Erythroblast (primary cell): ENCODE data around the gene EIF3L.

Experiments
- GATA1 ChIP-seq: IDR thresholded peaks from 2 replicates; pipeline ENCODE4 v1.6.1; 2011; ENCODE audit warnings: low read depth, mild to moderate bottlenecking, control low read depth, low read length, moderate library complexity
- POLR2A ChIP-seq: IDR thresholded peaks from 2 replicates; pipeline ENCODE4 v1.6.1; 2011; ENCODE audit warnings: mild to moderate bottlenecking, low read length

- TF ChIP-seq POLR2A = no peak
- TF ChIP-seq GATA1 = no peak
Measured at GRCh38 chr22:37927637-37927936, 78.4 kb downstream of the EIF3L start.
